SK-N-SH (cell line): ENCODE measurements around the gene ZG16. TPM values are rescaled to one million over a fixed set of nuclear protein-coding genes. Genes with fewer than 3 reads are reported as not detected.

Experiments used
- CTCF ChIA-PET: fragments of 300-600, 350-600 bp; formaldehyde crosslinking; extraction: SDS; loops from one replicate; lab custom pipeline; 2021; lab: Yijun Ruan, JAX
- POLR2A ChIA-PET: fragments of 350-600 bp; sonication (Branson Sonifier 250); formaldehyde crosslinking; extraction: SDS; loops from one replicate; lab custom pipeline; 2020; ENCODE audit warnings: antibody characterized with exemption, inconsistent platforms; lab: Yijun Ruan, JAX
- DNase-seq: peaks from one replicate; pipeline ENCODE4 v3.0.0; 2012
- H2AFZ ChIP-seq: fragments of 200-600 bp; sonication (generic); 2 replicates; pipeline ENCODE4 v1.8.1; 2016; ENCODE audit warnings: antibody characterized with exemption, mild to moderate bottlenecking, low read depth
- H3F3A ChIP-seq: fragments of 200-600 bp; sonication (generic); replicated peaks from 2 replicates; pipeline ENCODE3; 2016; ENCODE audit warnings: antibody characterized with exemption, mild to moderate bottlenecking; ENCODE audit not compliant: insufficient read depth
- H3K27ac ChIP-seq, 2 experiments: fragments of 200-500 bp in 1 of 2; fragments of 200-600 bp in 1 of 2; sonication (Bioruptor generic) in 1 of 2; sonication (generic), shearing (Covaris generic) in 1 of 2; 2 replicates each; pipeline versions ENCODE4 v1.5.1 to v1.6.1; 2014 to 2016; ENCODE audit warnings: low read depth in 2 of 2, inconsistent platforms in 1 of 2, low read length in 1 of 2, mild to moderate bottlenecking in 1 of 2, mixed read lengths in 1 of 2
- H3K27me3 ChIP-seq: fragments of 200-600 bp; sonication (generic), shearing (Covaris generic); 2 replicates; pipeline ENCODE4 v1.6.1; 2016; ENCODE audit warnings: mixed run types; ENCODE audit not compliant: insufficient read depth
- H3K36me3 ChIP-seq, 2 experiments: fragments of 200-500 bp in 1 of 2; fragments of 200-600 bp in 1 of 2; sonication (Bioruptor generic) in 1 of 2; sonication (generic) in 1 of 2; replicated peaks in 1 of 2; 2 replicates each; pipeline versions ENCODE3 to v1.5.1; 2014 to 2016; ENCODE audit warnings: low read length in 1 of 2, mild to moderate bottlenecking in 1 of 2; ENCODE audit not compliant: insufficient read depth in 2 of 2, control insufficient read depth in 1 of 2
- H3K4me1 ChIP-seq, 2 experiments: fragments of 200-500 bp in 1 of 2; fragments of 200-600 bp in 1 of 2; sonication (Bioruptor generic) in 1 of 2; sonication (generic), shearing (Covaris generic) in 1 of 2; 2 replicates each; pipeline versions ENCODE4 v1.5.1 to v1.6.1; 2014 to 2016; ENCODE audit warnings: low read depth in 1 of 2, low read length in 1 of 2, mixed run types in 1 of 2; ENCODE audit not compliant: insufficient read depth in 2 of 2, control insufficient read depth in 1 of 2
- H3K4me2 ChIP-seq: fragments of 200-600 bp; sonication (generic), shearing (Covaris generic); 2 replicates; pipeline ENCODE4 v1.6.1; 2017; ENCODE audit warnings: mixed run types
- H3K4me3 ChIP-seq, 2 experiments: fragments of 200-500 bp in 1 of 2; fragments of 200-600 bp in 1 of 2; sonication (Bioruptor generic) in 1 of 2; sonication (generic), shearing (Covaris generic) in 1 of 2; 2 replicates each; pipeline versions ENCODE4 v1.5.1 to v1.8.1; 2014 to 2016; ENCODE audit warnings: low read depth in 2 of 2, inconsistent platforms in 1 of 2, low read length in 1 of 2, mild to moderate bottlenecking in 1 of 2, mixed read lengths in 1 of 2, moderate library complexity in 1 of 2
- H3K79me2 ChIP-seq: fragments of 200-600 bp; sonication (generic); 2 replicates; pipeline ENCODE4 v1.8.1; 2017; ENCODE audit warnings: mild to moderate bottlenecking; ENCODE audit not compliant: insufficient read depth
- H3K9ac ChIP-seq: fragments of 200-600 bp; sonication (generic); 2 replicates; pipeline ENCODE4 v1.6.1; 2017; ENCODE audit warnings: mixed run types
- H3K9me2 ChIP-seq: fragments of 200-600 bp; sonication (generic); 2 replicates; pipeline ENCODE4 v1.6.1; 2017; ENCODE audit warnings: mixed run types
- H3K9me3 ChIP-seq: fragments of 200-600 bp; sonication (generic); 2 replicates; pipeline ENCODE4 v1.6.1; 2017; ENCODE audit warnings: mixed run types, mild to moderate bottlenecking, moderate library complexity
- H4K20me1 ChIP-seq: fragments of 200-600 bp; sonication (generic); 2 replicates; pipeline ENCODE4 v1.6.1; 2017; ENCODE audit warnings: mild to moderate bottlenecking, mixed run types; ENCODE audit not compliant: insufficient read depth
- CTCF ChIP-seq: fragments of 200-600 bp; sonication (generic); IDR thresholded peaks from 2 replicates; pipeline ENCODE4 v1.6.1; 2017; ENCODE audit warnings: antibody characterized with exemption, mild to moderate bottlenecking, moderate library complexity
- EP300 ChIP-seq, 2 experiments: IDR thresholded peaks; 2 replicates each; pipeline versions ENCODE4 v1.4.0 to v1.6.1; 2012; ENCODE audit warnings: borderline replicate concordance in 1 of 2, low read depth in 1 of 2, low read length in 1 of 2
- FOSL2 ChIP-seq: IDR thresholded peaks from 2 replicates; pipeline ENCODE4 v1.4.0; 2012; ENCODE audit warnings: low read depth, mild to moderate bottlenecking, moderate library complexity, borderline replicate concordance
- FOXJ3 ChIP-seq: sonication (generic); formaldehyde crosslinking; IDR thresholded peaks from 2 replicates; pipeline ENCODE4 v1.5.1; 2020; ENCODE audit warnings: mild to moderate bottlenecking, missing genetic modification reagents
- FOXM1 ChIP-seq: IDR thresholded peaks from 2 replicates; pipeline ENCODE4 v1.4.0; 2012; ENCODE audit warnings: low read depth, mild to moderate bottlenecking
- GATA2 ChIP-seq: sonication (generic); formaldehyde crosslinking; IDR thresholded peaks from 2 replicates; pipeline ENCODE4 v1.5.0; 2020; ENCODE audit warnings: mild to moderate bottlenecking, missing genetic modification reagents
- MAX ChIP-seq: IDR thresholded peaks from 2 replicates; pipeline ENCODE4 v1.4.0; 2012; ENCODE audit warnings: low read depth
- MEF2A ChIP-seq: IDR thresholded peaks from 2 replicates; pipeline ENCODE4 v1.4.0; 2012; ENCODE audit warnings: low read depth, borderline replicate concordance
- MXI1 ChIP-seq: IDR thresholded peaks from 2 replicates; pipeline ENCODE4 v1.6.1; 2012; ENCODE audit warnings: mild to moderate bottlenecking, low read depth, low read length, improper control_type of control experiment
- NRF1 ChIP-seq: IDR thresholded peaks from 2 replicates; pipeline ENCODE4 v1.6.1; 2012; ENCODE audit warnings: low read depth, mild to moderate bottlenecking, low read length
- PBX3 ChIP-seq: IDR thresholded peaks from 2 replicates; pipeline ENCODE4; 2012
- RCOR1 ChIP-seq: fragments of 150-350 bp; IDR thresholded peaks from 2 replicates; pipeline ENCODE4 v1.6.1; 2017; ENCODE audit warnings: antibody characterized with exemption, low read length
- RFX5 ChIP-seq: IDR thresholded peaks from 2 replicates; pipeline ENCODE4 v1.6.1; 2012; ENCODE audit warnings: mild to moderate bottlenecking, improper control_type of control experiment, low read length
- RXRA ChIP-seq: IDR thresholded peaks from 2 replicates; pipeline ENCODE4 v1.4.0; 2012; ENCODE audit warnings: low read depth, mild to moderate bottlenecking, borderline replicate concordance
- USF2 ChIP-seq: fragments of 150-350 bp; IDR thresholded peaks from 2 replicates; pipeline ENCODE4 v1.6.1; 2017; ENCODE audit warnings: antibody characterized with exemption, low read length, low read depth, borderline replicate concordance
- WGBS: methylation state at CpG from one replicate; pipeline ENCODE4 v1.1.6; 2017; ENCODE audit warnings: low lambda C conversion rate; 5-methylcytosine and 5-hydroxymethylcytosine counted together
- polyA plus RNA-seq, 3 experiments: library from polyadenylated mRNA; depleted of rRNA; stranded (reverse); fragments of >200 nt; gene quantifications; 2 replicates each; pipeline ENCODE4 v1.2.3, GENCODE V29; 2012
- TF ChIP-seq, protein P1 (sequence below): IDR thresholded peaks from 2 replicates; pipeline ENCODE4 v1.4.0; 2012; ENCODE audit warnings: low read depth, borderline replicate concordance
- TF ChIP-seq, protein P2 (sequence below): fragments of 150-350 bp; IDR thresholded peaks from 2 replicates; pipeline ENCODE4 v1.6.1; 2016; ENCODE audit warnings: mild to moderate bottlenecking, low read depth, low read length
- TF ChIP-seq, protein P3 (sequence below): IDR thresholded peaks from 2 replicates; pipeline ENCODE4 v1.4.0; 2012; ENCODE audit warnings: low read depth, borderline replicate concordance

The ZG16 gene
- polyA plus RNA-seq, 1 of the 3 experiments (the other 2 are of a cell fraction), result not detected

DNA sequence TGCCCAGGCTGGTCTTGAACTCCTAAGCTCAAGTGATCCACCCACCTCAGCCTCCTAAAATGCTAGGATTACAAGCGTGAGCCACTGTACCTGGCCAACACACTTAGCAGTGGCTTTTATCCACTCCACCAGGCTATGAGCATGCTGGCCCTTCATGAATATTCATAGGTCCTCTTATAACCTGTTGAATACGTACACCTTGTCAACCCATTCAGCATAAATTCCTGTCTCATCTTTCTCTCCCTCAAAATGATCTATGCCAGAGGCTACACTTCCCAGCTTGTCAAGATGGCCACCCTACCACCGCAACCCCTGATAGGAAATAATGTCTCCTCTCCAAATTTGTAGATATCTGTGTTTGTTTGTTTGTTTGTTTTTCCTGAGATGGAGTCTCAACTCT is 11.0 kb upstream of the ZG16 start:
- 85% methylated on average over 3 of the region's 3 CpGs for WGBS
- Histone ChIP-seq H3K27me3 (no peaks in the 10 kb centered on the region; the same call in 1 of the 2 replicates), H3K9me2 (no peaks in the 10 kb centered on the region), H3K36me3 (no peaks in the 10 kb centered on the region), H3K9ac (no peak overlapping the region), H3K9me3 (no peaks in the 10 kb centered on the region)
- CTCF ChIA-PET, result no interaction called here
- no peak for DNase-seq
- TF ChIP-seq FOSL2 (no peak), PBX3 (no peak), FOXJ3 (CRISPR knock-in tag) (no peak), FOXM1 (no peak), RCOR1 (no peak), MAX (no peak), USF2 (no peak), MXI1 (no peak), NRF1 (no peak), MEF2A (no peak), EP300 (IDR thresholded peaks at IDR 0.05; ENCODE audit: borderline replicate concordance in 1 of 2, low read depth in 1 of 2, low read length in 1 of 2) (no peak), CTCF (no peak), GATA2 (no peak), RFX5 (no peak), RXRA (no peak)
- TF ChIP-seq, protein P1, sequence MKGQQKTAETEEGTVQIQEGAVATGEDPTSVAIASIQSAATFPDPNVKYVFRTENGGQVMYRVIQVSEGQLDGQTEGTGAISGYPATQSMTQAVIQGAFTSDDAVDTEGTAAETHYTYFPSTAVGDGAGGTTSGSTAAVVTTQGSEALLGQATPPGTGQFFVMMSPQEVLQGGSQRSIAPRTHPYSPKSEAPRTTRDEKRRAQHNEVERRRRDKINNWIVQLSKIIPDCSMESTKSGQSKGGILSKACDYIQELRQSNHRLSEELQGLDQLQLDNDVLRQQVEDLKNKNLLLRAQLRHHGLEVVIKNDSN, result no peak
- TF ChIP-seq, protein P2, sequence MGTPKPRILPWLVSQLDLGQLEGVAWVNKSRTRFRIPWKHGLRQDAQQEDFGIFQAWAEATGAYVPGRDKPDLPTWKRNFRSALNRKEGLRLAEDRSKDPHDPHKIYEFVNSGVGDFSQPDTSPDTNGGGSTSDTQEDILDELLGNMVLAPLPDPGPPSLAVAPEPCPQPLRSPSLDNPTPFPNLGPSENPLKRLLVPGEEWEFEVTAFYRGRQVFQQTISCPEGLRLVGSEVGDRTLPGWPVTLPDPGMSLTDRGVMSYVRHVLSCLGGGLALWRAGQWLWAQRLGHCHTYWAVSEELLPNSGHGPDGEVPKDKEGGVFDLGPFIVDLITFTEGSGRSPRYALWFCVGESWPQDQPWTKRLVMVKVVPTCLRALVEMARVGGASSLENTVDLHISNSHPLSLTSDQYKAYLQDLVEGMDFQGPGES, result no peak
- TF ChIP-seq, protein P3, sequence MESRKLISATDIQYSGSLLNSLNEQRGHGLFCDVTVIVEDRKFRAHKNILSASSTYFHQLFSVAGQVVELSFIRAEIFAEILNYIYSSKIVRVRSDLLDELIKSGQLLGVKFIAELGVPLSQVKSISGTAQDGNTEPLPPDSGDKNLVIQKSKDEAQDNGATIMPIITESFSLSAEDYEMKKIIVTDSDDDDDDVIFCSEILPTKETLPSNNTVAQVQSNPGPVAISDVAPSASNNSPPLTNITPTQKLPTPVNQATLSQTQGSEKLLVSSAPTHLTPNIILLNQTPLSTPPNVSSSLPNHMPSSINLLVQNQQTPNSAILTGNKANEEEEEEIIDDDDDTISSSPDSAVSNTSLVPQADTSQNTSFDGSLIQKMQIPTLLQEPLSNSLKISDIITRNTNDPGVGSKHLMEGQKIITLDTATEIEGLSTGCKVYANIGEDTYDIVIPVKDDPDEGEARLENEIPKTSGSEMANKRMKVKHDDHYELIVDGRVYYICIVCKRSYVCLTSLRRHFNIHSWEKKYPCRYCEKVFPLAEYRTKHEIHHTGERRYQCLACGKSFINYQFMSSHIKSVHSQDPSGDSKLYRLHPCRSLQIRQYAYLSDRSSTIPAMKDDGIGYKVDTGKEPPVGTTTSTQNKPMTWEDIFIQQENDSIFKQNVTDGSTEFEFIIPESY, result no peak
- TF ChIP-seq, all 33 proteins: peak for 0
- Histone ChIP-seq H2AFZ (no peak overlapping the region), H3K27ac (no peak overlapping the region), H3K4me1 (no peaks in the 10 kb centered on the region), H3K4me2 (no peak overlapping the region), H3K79me2 (no peaks in the 10 kb centered on the region), H4K20me1 (no peaks in the 10 kb centered on the region), H3K4me3 (no peak overlapping the region), H3F3A (no peaks in the 10 kb centered on the region)
- POLR2A ChIA-PET, result no interaction called here
